Liver (tissue), 3 donors: ENCODE data around the gene NOP9.

ENCODE experiments used
- FOXA1 ChIP-seq: IDR thresholded peaks from 2 replicates; pipeline ENCODE4 v1.6.1; 2016; ENCODE audit warnings: antibody characterized with exemption
- GABPA ChIP-seq, 2 donors: IDR thresholded peaks in 1 of 2; conservative IDR thresholded peaks in 1 of 2; 2 replicates each; pipeline ENCODE4 v1.6.1; 2016; ENCODE audit warnings: antibody characterized with exemption in 2 of 2, mild to moderate bottlenecking in 1 of 2, moderate library complexity in 1 of 2
- HNF4A ChIP-seq, 2 donors: conservative IDR thresholded peaks; 2 replicates each; pipeline ENCODE4 v1.6.1; 2016; ENCODE audit warnings: antibody characterized with exemption in 2 of 2, mild to moderate bottlenecking in 2 of 2
- JUND ChIP-seq, 2 donors: IDR thresholded peaks; 2 replicates each; pipeline ENCODE4 v1.6.1; 2016; ENCODE audit warnings: antibody characterized with exemption in 2 of 2
- RAD21 ChIP-seq, 2 donors: IDR thresholded peaks; 2 replicates each; pipeline ENCODE4 v1.6.1; 2016; ENCODE audit warnings: antibody characterized with exemption in 2 of 2, mild to moderate bottlenecking in 2 of 2
- RXRA ChIP-seq, 2 donors: IDR thresholded peaks; 2 replicates each; pipeline ENCODE4 v1.6.1; 2017 to 2018; ENCODE audit warnings: antibody characterized with exemption in 2 of 2, mild to moderate bottlenecking in 1 of 2
- SP1 ChIP-seq: IDR thresholded peaks from 2 replicates; pipeline ENCODE4 v1.6.1; 2018; ENCODE audit warnings: antibody characterized with exemption, mild to moderate bottlenecking
- TAF1 ChIP-seq: conservative IDR thresholded peaks from 2 replicates; pipeline ENCODE4 v1.6.1; 2016; ENCODE audit warnings: antibody characterized with exemption, mild to moderate bottlenecking
- YY1 ChIP-seq: IDR thresholded peaks from 2 replicates; pipeline ENCODE4 v1.6.1; 2016; ENCODE audit warnings: antibody characterized with exemption, mild to moderate bottlenecking
- TF ChIP-seq, protein P1 (sequence below): fragments of 150-350 bp; IDR thresholded peaks from 2 replicates; pipeline ENCODE4 v1.5.1; 2017; ENCODE audit warnings: improper control_type of control experiment, low read depth, low read length; ENCODE audit not compliant: missing input control
- TF ChIP-seq, protein P2 (sequence below): IDR thresholded peaks from 2 replicates; pipeline ENCODE4 v1.6.1; 2016; ENCODE audit warnings: antibody characterized with exemption
- TF ChIP-seq, protein P3 (sequence below): IDR thresholded peaks from 2 replicates; pipeline ENCODE4 v1.6.1; 2016; ENCODE audit warnings: antibody characterized with exemption
- TF ChIP-seq, protein P4 (sequence below): IDR thresholded peaks from 2 replicates; pipeline ENCODE4 v1.6.1; 2016; ENCODE audit warnings: antibody characterized with exemption, mild to moderate bottlenecking
- TF ChIP-seq, protein P5 (sequence below): IDR thresholded peaks from 2 replicates; pipeline ENCODE4 v1.6.1; 2016; ENCODE audit warnings: antibody characterized with exemption
- donor health status: healthy.
- donor health status: healthy.

DNA sequence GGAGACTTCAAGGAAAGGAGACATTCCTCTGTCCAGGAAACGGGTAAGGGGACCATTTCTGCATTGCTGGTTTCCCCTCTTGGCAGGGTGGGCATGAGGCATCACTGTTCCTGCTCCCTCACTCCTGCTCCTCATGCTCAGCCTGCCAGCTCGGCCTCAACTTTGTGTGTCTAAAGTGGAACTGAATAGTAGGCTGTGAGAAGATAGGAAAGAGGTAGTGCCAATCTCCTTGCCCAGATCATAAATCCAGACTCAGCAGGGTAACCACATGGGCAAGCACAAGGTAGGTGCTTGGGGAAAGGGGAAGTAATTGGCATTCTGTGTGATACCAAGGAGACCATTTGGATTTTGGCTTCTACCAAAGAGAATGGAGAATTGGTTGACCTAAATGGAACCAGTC lies 14.3 kb downstream of the NOP9 start:
- TF ChIP-seq RAD21 (IDR thresholded peaks at IDR 0.05) (no peak), TAF1 (no peak), YY1 (no peak), SP1 (no peak), GABPA (IDR thresholded peaks at IDR 0.05 in 1 of 2, conservative IDR thresholded peaks at IDR 0.05 in 1 of 2) (no peak), FOXA1 (no peak), JUND (IDR thresholded peaks at IDR 0.05) (no peak), RXRA (IDR thresholded peaks at IDR 0.05) (no peak), HNF4A (conservative IDR thresholded peaks at IDR 0.05) (no peak)
- TF ChIP-seq, protein P1, sequence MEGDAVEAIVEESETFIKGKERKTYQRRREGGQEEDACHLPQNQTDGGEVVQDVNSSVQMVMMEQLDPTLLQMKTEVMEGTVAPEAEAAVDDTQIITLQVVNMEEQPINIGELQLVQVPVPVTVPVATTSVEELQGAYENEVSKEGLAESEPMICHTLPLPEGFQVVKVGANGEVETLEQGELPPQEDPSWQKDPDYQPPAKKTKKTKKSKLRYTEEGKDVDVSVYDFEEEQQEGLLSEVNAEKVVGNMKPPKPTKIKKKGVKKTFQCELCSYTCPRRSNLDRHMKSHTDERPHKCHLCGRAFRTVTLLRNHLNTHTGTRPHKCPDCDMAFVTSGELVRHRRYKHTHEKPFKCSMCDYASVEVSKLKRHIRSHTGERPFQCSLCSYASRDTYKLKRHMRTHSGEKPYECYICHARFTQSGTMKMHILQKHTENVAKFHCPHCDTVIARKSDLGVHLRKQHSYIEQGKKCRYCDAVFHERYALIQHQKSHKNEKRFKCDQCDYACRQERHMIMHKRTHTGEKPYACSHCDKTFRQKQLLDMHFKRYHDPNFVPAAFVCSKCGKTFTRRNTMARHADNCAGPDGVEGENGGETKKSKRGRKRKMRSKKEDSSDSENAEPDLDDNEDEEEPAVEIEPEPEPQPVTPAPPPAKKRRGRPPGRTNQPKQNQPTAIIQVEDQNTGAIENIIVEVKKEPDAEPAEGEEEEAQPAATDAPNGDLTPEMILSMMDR = no peak
- TF ChIP-seq, protein P2, sequence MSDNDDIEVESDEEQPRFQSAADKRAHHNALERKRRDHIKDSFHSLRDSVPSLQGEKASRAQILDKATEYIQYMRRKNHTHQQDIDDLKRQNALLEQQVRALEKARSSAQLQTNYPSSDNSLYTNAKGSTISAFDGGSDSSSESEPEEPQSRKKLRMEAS = no peak
- TF ChIP-seq, protein P3, sequence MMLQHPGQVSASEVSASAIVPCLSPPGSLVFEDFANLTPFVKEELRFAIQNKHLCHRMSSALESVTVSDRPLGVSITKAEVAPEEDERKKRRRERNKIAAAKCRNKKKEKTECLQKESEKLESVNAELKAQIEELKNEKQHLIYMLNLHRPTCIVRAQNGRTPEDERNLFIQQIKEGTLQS = no peak
- TF ChIP-seq, protein P4, sequence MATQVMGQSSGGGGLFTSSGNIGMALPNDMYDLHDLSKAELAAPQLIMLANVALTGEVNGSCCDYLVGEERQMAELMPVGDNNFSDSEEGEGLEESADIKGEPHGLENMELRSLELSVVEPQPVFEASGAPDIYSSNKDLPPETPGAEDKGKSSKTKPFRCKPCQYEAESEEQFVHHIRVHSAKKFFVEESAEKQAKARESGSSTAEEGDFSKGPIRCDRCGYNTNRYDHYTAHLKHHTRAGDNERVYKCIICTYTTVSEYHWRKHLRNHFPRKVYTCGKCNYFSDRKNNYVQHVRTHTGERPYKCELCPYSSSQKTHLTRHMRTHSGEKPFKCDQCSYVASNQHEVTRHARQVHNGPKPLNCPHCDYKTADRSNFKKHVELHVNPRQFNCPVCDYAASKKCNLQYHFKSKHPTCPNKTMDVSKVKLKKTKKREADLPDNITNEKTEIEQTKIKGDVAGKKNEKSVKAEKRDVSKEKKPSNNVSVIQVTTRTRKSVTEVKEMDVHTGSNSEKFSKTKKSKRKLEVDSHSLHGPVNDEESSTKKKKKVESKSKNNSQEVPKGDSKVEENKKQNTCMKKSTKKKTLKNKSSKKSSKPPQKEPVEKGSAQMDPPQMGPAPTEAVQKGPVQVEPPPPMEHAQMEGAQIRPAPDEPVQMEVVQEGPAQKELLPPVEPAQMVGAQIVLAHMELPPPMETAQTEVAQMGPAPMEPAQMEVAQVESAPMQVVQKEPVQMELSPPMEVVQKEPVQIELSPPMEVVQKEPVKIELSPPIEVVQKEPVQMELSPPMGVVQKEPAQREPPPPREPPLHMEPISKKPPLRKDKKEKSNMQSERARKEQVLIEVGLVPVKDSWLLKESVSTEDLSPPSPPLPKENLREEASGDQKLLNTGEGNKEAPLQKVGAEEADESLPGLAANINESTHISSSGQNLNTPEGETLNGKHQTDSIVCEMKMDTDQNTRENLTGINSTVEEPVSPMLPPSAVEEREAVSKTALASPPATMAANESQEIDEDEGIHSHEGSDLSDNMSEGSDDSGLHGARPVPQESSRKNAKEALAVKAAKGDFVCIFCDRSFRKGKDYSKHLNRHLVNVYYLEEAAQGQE = no peak
- TF ChIP-seq, protein P5, sequence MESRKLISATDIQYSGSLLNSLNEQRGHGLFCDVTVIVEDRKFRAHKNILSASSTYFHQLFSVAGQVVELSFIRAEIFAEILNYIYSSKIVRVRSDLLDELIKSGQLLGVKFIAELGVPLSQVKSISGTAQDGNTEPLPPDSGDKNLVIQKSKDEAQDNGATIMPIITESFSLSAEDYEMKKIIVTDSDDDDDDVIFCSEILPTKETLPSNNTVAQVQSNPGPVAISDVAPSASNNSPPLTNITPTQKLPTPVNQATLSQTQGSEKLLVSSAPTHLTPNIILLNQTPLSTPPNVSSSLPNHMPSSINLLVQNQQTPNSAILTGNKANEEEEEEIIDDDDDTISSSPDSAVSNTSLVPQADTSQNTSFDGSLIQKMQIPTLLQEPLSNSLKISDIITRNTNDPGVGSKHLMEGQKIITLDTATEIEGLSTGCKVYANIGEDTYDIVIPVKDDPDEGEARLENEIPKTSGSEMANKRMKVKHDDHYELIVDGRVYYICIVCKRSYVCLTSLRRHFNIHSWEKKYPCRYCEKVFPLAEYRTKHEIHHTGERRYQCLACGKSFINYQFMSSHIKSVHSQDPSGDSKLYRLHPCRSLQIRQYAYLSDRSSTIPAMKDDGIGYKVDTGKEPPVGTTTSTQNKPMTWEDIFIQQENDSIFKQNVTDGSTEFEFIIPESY = no peak
